ENCODE measurements around the gene LMO2. TPM values are rescaled to one million over a fixed set of nuclear protein-coding genes. Genes with fewer than 3 reads are reported as not detected.

The LMO2 gene
- total RNA-seq, 1 experiment from 2014 or later: 0.33 TPM

GRCh38 chr11:33930317-33931021 is 38.6 kb upstream of the LMO2 start:
- no peak overlapping the region for H4K5ac ChIP-seq (ENCODE audit: insufficient read length, low read depth, low read length)
- H4K91ac ChIP-seq (ENCODE audit: insufficient read length, low read depth, low read length): no peak overlapping the region
- H3K4me2 ChIP-seq (ENCODE audit: insufficient read depth, insufficient read length, low read length): no peak overlapping the region
- Mint-ChIP-seq H3K4me1 (peaks cover 16 to 18% of the 10 kb centered on the region in 2 experiments), H3K9me3 (peaks cover 7 to 13% of the 10 kb centered on the region in 2 experiments), H3K27me3 (ENCODE audit: low read depth) (peaks cover 4% of the 10 kb centered on the region), H3K4me3 (no peak overlapping the region), H3K27ac (peak overlapping the region in 1 of 3 experiments; percentile 10; a peak in 1 of 7 replicates), H3K36me3 (ENCODE audit: insufficient read depth in 1 of 3, low read depth in 3 of 3) (peaks cover 0 to 8% (median 8%) of the 10 kb centered on the region in 3 experiments; a peak in 4 of 7 replicates)
- no peak overlapping the region for H3K14ac ChIP-seq (ENCODE audit: insufficient read depth, low read length)
- H3K27me3 ChIP-seq (ENCODE audit: insufficient read depth, low read length): no peaks in the 10 kb centered on the region
- WGBS (ENCODE audit: extremely low coverage, insufficient read length, low lambda C conversion rate): no CpG with 5 or more reads among the region's 7 CpGs
- no peaks in the 10 kb centered on the region for H3K23me2 ChIP-seq (ENCODE audit: insufficient read length, low read depth, low read length, poor library complexity, severe bottlenecking)
- H3K56ac ChIP-seq (ENCODE audit: insufficient read length, low read depth, low read length): no peak overlapping the region
- no peak overlapping the region for H2BK20ac ChIP-seq (ENCODE audit: low read depth, low read length, poor library complexity, severe bottlenecking)
- H2BK12ac ChIP-seq (ENCODE audit: insufficient read length, low read depth, low read length): no peak overlapping the region
- H3K4me1 ChIP-seq (ENCODE audit: insufficient read depth, low read length): peaks cover 3% of the 10 kb centered on the region
- no peak overlapping the region for H3K27ac ChIP-seq (ENCODE audit: insufficient read length, low read depth, low read length)
- H2BK5ac ChIP-seq (ENCODE audit: insufficient read length, low read length): no peak overlapping the region
- H3K4ac ChIP-seq (ENCODE audit: low read depth, low read length): no peak overlapping the region
- no peak overlapping the region for H3K9ac ChIP-seq (ENCODE audit: extremely low read depth, insufficient read length, low read length)
- H3K79me2 ChIP-seq (ENCODE audit: insufficient read depth, low read length): no peaks in the 10 kb centered on the region
- no peaks in the 10 kb centered on the region for H4K20me1 ChIP-seq (ENCODE audit: control insufficient read depth, insufficient read depth, insufficient read length)
- no peak overlapping the region for H3K18ac ChIP-seq (ENCODE audit: insufficient read length, low read depth, low read length)
- H2BK120ac ChIP-seq (ENCODE audit: low read depth, low read length, poor library complexity, severe bottlenecking): no peak overlapping the region
- no peak overlapping the region for H2AFZ ChIP-seq (ENCODE audit: low read length)
- no peak overlapping the region for H3T11ph ChIP-seq (ENCODE audit: low read length)
- H3K9me3 ChIP-seq (ENCODE audit: control insufficient read depth, low read depth, low read length): no peaks in the 10 kb centered on the region
- no peak overlapping the region for H2BK15ac ChIP-seq (ENCODE audit: low read depth, low read length)
- H4K8ac ChIP-seq (replicated peaks; ENCODE audit: insufficient read length, low read depth, low read length): no peak overlapping the region
- no peak overlapping the region for H2AK5ac ChIP-seq (ENCODE audit: insufficient read length, low read length)
- TF ChIP-seq, protein P1, sequence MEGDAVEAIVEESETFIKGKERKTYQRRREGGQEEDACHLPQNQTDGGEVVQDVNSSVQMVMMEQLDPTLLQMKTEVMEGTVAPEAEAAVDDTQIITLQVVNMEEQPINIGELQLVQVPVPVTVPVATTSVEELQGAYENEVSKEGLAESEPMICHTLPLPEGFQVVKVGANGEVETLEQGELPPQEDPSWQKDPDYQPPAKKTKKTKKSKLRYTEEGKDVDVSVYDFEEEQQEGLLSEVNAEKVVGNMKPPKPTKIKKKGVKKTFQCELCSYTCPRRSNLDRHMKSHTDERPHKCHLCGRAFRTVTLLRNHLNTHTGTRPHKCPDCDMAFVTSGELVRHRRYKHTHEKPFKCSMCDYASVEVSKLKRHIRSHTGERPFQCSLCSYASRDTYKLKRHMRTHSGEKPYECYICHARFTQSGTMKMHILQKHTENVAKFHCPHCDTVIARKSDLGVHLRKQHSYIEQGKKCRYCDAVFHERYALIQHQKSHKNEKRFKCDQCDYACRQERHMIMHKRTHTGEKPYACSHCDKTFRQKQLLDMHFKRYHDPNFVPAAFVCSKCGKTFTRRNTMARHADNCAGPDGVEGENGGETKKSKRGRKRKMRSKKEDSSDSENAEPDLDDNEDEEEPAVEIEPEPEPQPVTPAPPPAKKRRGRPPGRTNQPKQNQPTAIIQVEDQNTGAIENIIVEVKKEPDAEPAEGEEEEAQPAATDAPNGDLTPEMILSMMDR (conservative IDR thresholded peaks at IDR 0.05): no peak
- H3K23ac ChIP-seq (ENCODE audit: insufficient read length, low read depth, low read length): no peak overlapping the region
- no peak for DNase-seq
- H3K79me1 ChIP-seq (ENCODE audit: insufficient read depth, low read depth, low read length, poor library complexity, severe bottlenecking): no peaks in the 10 kb centered on the region

Data from H9 (cell line).